ENCODE measurements around the gene AFMID. TPM values are rescaled to one million over a fixed set of nuclear protein-coding genes. Genes with fewer than 3 reads are reported as not detected.
A peak's percentile ranks its signal among the peaks of the same experiment; 100 is the strongest.

Gene AFMID
- total and polyA plus RNA-seq, 9 of the 15 experiments (the other 6 are each of a cell fraction or from before 2014, with no cell fraction given): 62.1 to 188 (median 74.4) TPM

DNA sequence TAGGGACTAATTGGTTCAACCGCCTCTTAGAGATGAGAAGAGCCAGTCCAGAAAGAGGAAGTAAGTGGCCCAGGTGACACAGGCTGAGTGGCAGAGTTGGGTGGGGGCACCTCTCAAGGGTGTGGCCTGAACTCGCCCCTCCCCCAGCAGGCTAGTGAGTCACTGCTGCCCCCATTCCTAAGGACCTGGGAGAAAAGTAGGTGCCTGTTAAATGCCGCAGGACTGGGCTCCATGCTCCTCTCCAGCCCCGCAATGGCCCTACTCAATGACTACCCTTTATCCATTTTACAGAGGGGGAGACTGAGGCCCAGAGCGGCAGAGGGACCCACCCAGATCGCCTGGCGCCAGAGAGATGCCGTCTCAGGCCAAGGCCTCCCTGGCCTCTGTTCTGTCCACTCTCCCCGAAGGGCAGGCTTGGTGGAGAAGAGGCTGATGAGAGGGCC, 52.3 kb downstream of the AFMID start (continued):
- TF ChIP-seq, protein P1, sequence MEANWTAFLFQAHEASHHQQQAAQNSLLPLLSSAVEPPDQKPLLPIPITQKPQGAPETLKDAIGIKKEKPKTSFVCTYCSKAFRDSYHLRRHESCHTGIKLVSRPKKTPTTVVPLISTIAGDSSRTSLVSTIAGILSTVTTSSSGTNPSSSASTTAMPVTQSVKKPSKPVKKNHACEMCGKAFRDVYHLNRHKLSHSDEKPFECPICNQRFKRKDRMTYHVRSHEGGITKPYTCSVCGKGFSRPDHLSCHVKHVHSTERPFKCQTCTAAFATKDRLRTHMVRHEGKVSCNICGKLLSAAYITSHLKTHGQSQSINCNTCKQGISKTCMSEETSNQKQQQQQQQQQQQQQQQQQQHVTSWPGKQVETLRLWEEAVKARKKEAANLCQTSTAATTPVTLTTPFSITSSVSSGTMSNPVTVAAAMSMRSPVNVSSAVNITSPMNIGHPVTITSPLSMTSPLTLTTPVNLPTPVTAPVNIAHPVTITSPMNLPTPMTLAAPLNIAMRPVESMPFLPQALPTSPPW (CRISPR knock-in tag; IDR thresholded peaks at IDR 0.05): peak; percentile 38; the same call in 1 of the 2 replicates
- peak; percentile 42; the same call in 1 of the 2 replicates for TF ChIP-seq CTBP1 (IDR thresholded peaks at IDR 0.05; ENCODE audit: borderline replicate concordance)
- no peak for TF ChIP-seq TCF3 (CRISPR knock-in tag; IDR thresholded peaks at IDR 0.05)
- peak; percentile 67; the same call in 1 of the 2 replicates for TF ChIP-seq BCOR (IDR thresholded peaks at IDR 0.05)

DNA sequence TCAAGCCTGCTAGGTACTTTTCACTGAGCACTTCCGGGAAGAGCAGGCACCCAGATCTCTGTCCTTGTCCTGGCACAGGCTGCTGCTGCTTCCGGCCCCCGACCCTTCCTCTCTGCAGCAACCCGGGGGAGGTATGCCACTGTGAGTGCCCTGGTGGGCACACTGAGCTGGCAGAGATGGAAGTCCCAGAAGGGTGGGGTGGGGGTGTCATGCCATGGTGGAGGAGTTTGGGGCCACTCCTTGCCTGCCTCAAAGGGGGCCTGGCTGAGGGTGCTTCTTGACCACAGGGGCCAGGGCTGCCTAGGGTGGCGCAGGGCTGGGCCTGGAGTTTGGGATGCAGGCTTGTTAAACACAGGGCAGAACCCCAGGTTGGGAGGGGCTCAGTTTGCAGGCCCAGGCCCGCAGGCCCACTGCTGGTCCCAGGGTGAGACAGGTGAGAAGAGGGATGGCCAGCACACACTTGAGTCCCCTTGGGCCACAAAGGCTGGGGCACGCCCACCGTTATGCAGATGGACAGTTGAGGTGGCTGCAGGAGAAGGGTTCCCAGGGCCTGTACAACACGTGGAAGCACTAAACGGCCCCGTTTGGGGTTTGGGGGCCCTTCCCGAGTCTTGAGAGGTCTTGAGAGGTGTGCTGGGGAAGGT, 53.0 kb downstream of the AFMID start:
- in situ Hi-C loops (cut with MboI) (no loop called here), intact Hi-C loops (cut with micrococcal nuclease) (no loop called here)
- Histone ChIP-seq H3K27ac (ENCODE audit: extremely low read depth, low read depth, low read length) (no peak overlapping the region), H3K9me1 (ENCODE audit: control insufficient read depth, insufficient read depth, low read length) (peaks cover 6% of the 10 kb centered on the region), H3K79me2 (ENCODE audit: control insufficient read depth, insufficient read depth, low read length) (no peaks in the 10 kb centered on the region), H3K4me1 (replicated peaks in 1 of 2; ENCODE audit: control insufficient read depth in 2 of 2, insufficient read depth in 2 of 2, low read length in 2 of 2) (peaks cover 19 to 47% of the 10 kb centered on the region in 2 experiments; a peak in 4 of 5 replicates), H3K4me2 (ENCODE audit: insufficient read depth, low read length) (0 out of 2 replicates have a peak overlapping the region, but pooled peaks have one; percentile 33), H3K36me3 (ENCODE audit: control insufficient read depth, insufficient read depth, low read length) (no peaks in the 10 kb centered on the region), H3K27me3 (ENCODE audit: control insufficient read depth in 2 of 2, insufficient read depth in 2 of 2, low read length in 2 of 2) (no peaks in the 10 kb centered on the region), H2AFZ (ENCODE audit: low read depth, low read length) (peak overlapping the region; percentile 65), H3K4me3 (no peak overlapping the region), H3K9ac (ENCODE audit: insufficient read depth in 1 of 2, low read depth in 2 of 2, low read length in 2 of 2) (peak overlapping the region in 1 of 2 experiments; percentile 78; a peak in 2 of 4 replicates), H4K20me1 (replicated peaks; ENCODE audit: control insufficient read depth, insufficient read depth, low read length) (no peaks in the 10 kb centered on the region), H3K9me3 (replicated peaks; ENCODE audit: control insufficient read depth, insufficient read depth, low read depth, low read length) (no peaks in the 10 kb centered on the region)
- 49% methylated on average over 11 of the region's 12 CpGs for WGBS (ENCODE audit: insufficient coverage, low coverage, missing lambda C conversion rate)
- no peak for FAIRE-seq
- no peak for TF ChIP-seq ILK (tag; IDR thresholded peaks at IDR 0.05; ENCODE audit: borderline replicate concordance, low read depth)
- 0 out of 2 replicates have a peak, but pooled peaks have one; percentile 22 for TF ChIP-seq ZFX (CRISPR knock-in tag; IDR thresholded peaks at IDR 0.05)
- TF ChIP-seq ZNF584 (CRISPR knock-in tag; IDR thresholded peaks at IDR 0.05; ENCODE audit: low read depth): no peak
- TF ChIP-seq KDM1A (IDR thresholded peaks at IDR 0.05): no peak
- TF ChIP-seq SOX6 (IDR thresholded peaks at IDR 0.05): no peak
- TF ChIP-seq ZNF41 (CRISPR knock-in tag; conservative IDR thresholded peaks at IDR 0.05): no peak
- TF ChIP-seq ZNF274 (IDR thresholded peaks at IDR 0.05; ENCODE audit: borderline replicate concordance, low read depth, low read length): no peak
- TF ChIP-seq, protein P2, sequence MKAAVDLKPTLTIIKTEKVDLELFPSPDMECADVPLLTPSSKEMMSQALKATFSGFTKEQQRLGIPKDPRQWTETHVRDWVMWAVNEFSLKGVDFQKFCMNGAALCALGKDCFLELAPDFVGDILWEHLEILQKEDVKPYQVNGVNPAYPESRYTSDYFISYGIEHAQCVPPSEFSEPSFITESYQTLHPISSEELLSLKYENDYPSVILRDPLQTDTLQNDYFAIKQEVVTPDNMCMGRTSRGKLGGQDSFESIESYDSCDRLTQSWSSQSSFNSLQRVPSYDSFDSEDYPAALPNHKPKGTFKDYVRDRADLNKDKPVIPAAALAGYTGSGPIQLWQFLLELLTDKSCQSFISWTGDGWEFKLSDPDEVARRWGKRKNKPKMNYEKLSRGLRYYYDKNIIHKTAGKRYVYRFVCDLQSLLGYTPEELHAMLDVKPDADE (conservative IDR thresholded peaks at IDR 0.05; ENCODE audit: control insufficient read depth, low read depth, low read length): no peak
- no TSS peak for BruUV-seq (replicated peaks)
- ChIA-PET POLR2A (interaction anchor here (1.1 kb wide), 1 partner anchor 31 kb away, joined by 3 read pairs; no protein-coding TSS in a partner anchor), CTCF (ENCODE audit: low intra/inter-chr PET ratio) (no interaction called here)
- no peak for DNase-seq (ENCODE audit: extremely low read depth in 1 of 4, low spot score in 3 of 4)
- no peak for ATAC-seq
